GM13976 (cell line): Measurements from ENCODE around the gene SPAAR.
A peak's percentile ranks its signal among the peaks of the same experiment; 100 is the strongest.

Experiments
- DNase-seq: peaks from one replicate; pipeline ENCODE4 v3.0.0; 2012; ENCODE audit warnings: low spot score
- CTCF ChIP-seq: IDR thresholded peaks from 2 replicates; pipeline ENCODE4 v1.5.1; 2012; ENCODE audit warnings: borderline replicate concordance, mild to moderate bottlenecking; ENCODE audit not compliant: insufficient read depth; ENCODE audit errors: extremely low read depth, missing control alignments, control extremely low read depth
- in situ Hi-C: fragments of 300-500 bp; cut with MboI; formaldehyde crosslinking; loops from one replicate; pipeline ENCODE4 v1.12.0; 2022; ENCODE audit warnings: low sequenced_read_pairs, mixed read lengths, inconsistent platforms; ENCODE audit not compliant: unreplicated experiment

SPAAR gene

GRCh38 chr9:35899021-35899420, 10.3 kb upstream of the SPAAR start:
- DNase-seq, result no peak
- in situ Hi-C loops, result no loop called here
- TF ChIP-seq CTCF, result no peak

- peak; percentile 57 for TF ChIP-seq CTCF
- in situ Hi-C loops, result no loop called here
- peak; percentile 71 for DNase-seq
Observed at GRCh38 chr9:35903049-35903448, 6.2 kb upstream of the SPAAR start.

GRCh38 chr9:35904338-35904737, 5.0 kb upstream of the SPAAR start:
- TF ChIP-seq CTCF, result no peak
- no peak for DNase-seq
- in situ Hi-C loops, result no loop called here

- in situ Hi-C loops, result no loop called here
- DNase-seq, result no peak
- TF ChIP-seq CTCF, result no peak
Observed at GRCh38 chr9:35905051-35905781, 4.1 kb upstream of the SPAAR start.

GRCh38 chr9:35905912-35906679, 3.2 kb upstream of the SPAAR start, which contains the start of gene HRCT1:
Gene HRCT1, plus strand, starts transcription at chr9:35906202. Its CDS starts 86 bp downstream, at chr9:35906288.
- TF ChIP-seq CTCF, result no peak
- no peak for DNase-seq
- in situ Hi-C loops, result no loop called here

- DNase-seq, result no peak
- in situ Hi-C loops, result no loop called here
- TF ChIP-seq CTCF, result no peak
Observed at GRCh38 chr9:35906923-35907699, 2.2 kb upstream of the SPAAR start.
